ENCODE data around the gene MRGPRE. TPM values are rescaled to one million over a fixed set of nuclear protein-coding genes. Genes with fewer than 3 reads are reported as not detected.
"Not testable (repeated sequence)": the region's sequence is repeated elsewhere in the genome, so short reads cannot be mapped to it uniquely, and the experiment has no call there.

Gene MRGPRE
- polyA plus RNA-seq (2011; rRNA removed) (not detected in 2 replicates), polyA plus RNA-seq (2017; fragmentation: RNase III; extraction: RNeasy Plus Mini Kit Qiagen cat#74134 plus additional on column Dnase treatment) (not detected in 3 replicates), polyA minus RNA-seq (2011; rRNA and poly(A)+ RNA removed) (not detected in 2 replicates)
- polyA plus RNA-seq (2012; cell fraction: cytosol; rRNA removed): not detected in 2 replicates
- not detected in 2 replicates for polyA plus RNA-seq (2012; cell fraction: nucleus; rRNA removed)

- Histone ChIP-seq H3K27ac (no peak within 1 kb of the TSS), H3K4me2 (no peak within 1 kb of the TSS), H3K4me1 (no peaks in the 10 kb centered on the region), H3K4me3 (no peak within 1 kb of the TSS), H3K9me3 (no peaks in the 10 kb centered on the region)
- CTCF ChIA-PET: interaction anchor here (0.9 kb wide), 1 partner anchor 195 kb away, joined by 3 read pairs; no protein-coding TSS in a partner anchor
- DNase-seq (ENCODE audit: low read depth in 1 of 2, low spot score in 1 of 2): no peak
- POLR2A ChIA-PET: no interaction called here
- FAIRE-seq: no peak
- WGBS (ENCODE audit: missing lambda C conversion rate): 55% methylated on average over 30 of the region's 39 CpGs
- ATAC-seq: peak; percentile 26 to 56; a peak in 4 of 6 replicates
- TF ChIP-seq HES2 (IDR thresholded peaks at IDR 0.05): no peak
- TF ChIP-seq NFE2L2 (conservative IDR thresholded peaks at IDR 0.05; ENCODE audit: low read length): no peak
- no peak for TF ChIP-seq RAD21 (conservative IDR thresholded peaks at IDR 0.05 in 1 of 2, IDR thresholded peaks at IDR 0.05 in 1 of 2)
- no peak for TF ChIP-seq BCL3 (IDR thresholded peaks at IDR 0.05)
- TF ChIP-seq CEBPB (IDR thresholded peaks at IDR 0.05): no peak
- TF ChIP-seq TP53 (CRISPR knock-in tag; IDR thresholded peaks at IDR 0.05): no peak
- no peak for TF ChIP-seq ZSCAN20 (CRISPR knock-in tag; IDR thresholded peaks at IDR 0.05)
- TF ChIP-seq RARB (CRISPR knock-in tag; IDR thresholded peaks at IDR 0.05): no peak
- TF ChIP-seq CHD4 (IDR thresholded peaks at IDR 0.05; ENCODE audit: borderline replicate concordance): no peak
- TF ChIP-seq CHD2 (IDR thresholded peaks at IDR 0.05; ENCODE audit: low read length, partially characterized antibody): no peak
- no peak for TF ChIP-seq MYC (IDR thresholded peaks at IDR 0.05; ENCODE audit: borderline replicate concordance, low read length)
- TF ChIP-seq PBX3 (IDR thresholded peaks at IDR 0.05): no peak
- TF ChIP-seq HEYL (CRISPR knock-in tag; IDR thresholded peaks at IDR 0.05): no peak
- TF ChIP-seq USF2 (IDR thresholded peaks at IDR 0.05): no peak
- no peak for TF ChIP-seq HOXB5 (CRISPR knock-in tag; IDR thresholded peaks at IDR 0.05)
- TF ChIP-seq KDM5A (IDR thresholded peaks at IDR 0.05): no peak
- no peak for TF ChIP-seq ELK1 (IDR thresholded peaks at IDR 0.05; ENCODE audit: low read depth, low read length)
Observed at GRCh38 chr11:3231851-3232744, at the start of gene MRGPRE. Gene MRGPRE (minus strand): TSS chr11:3232417. CDS start chr11:3228799, 3,618 bp downstream.

GRCh38 chr11:3281146-3281545 is 48.9 kb upstream of the MRGPRE start:
- H3K4me3 ChIP-seq; DNase-seq (ENCODE audit: low read depth in 1 of 2, low spot score in 1 of 2); FAIRE-seq; H3K27ac ChIP-seq; H3K9me3 ChIP-seq; H3K4me2 ChIP-seq; CTCF ChIA-PET; POLR2A ChIA-PET; ATAC-seq; H3K4me1 ChIP-seq: not testable (repeated sequence)
- WGBS (ENCODE audit: missing lambda C conversion rate): 33% methylated on average over 1 of the region's 10 CpGs

- POLR2A ChIA-PET; H3K4me2 ChIP-seq; H3K9me3 ChIP-seq; FAIRE-seq; H3K27ac ChIP-seq; ATAC-seq; H3K4me3 ChIP-seq; H3K4me1 ChIP-seq; DNase-seq (ENCODE audit: low read depth in 1 of 2, low spot score in 1 of 2); CTCF ChIA-PET: not testable (repeated sequence)
- WGBS (ENCODE audit: missing lambda C conversion rate): no CpG with 5 or more reads among the region's 10 CpGs
Observed at GRCh38 chr11:3280662-3281061, 48.4 kb upstream of the MRGPRE start.

- H3K4me1 ChIP-seq; DNase-seq (ENCODE audit: low read depth in 1 of 2, low spot score in 1 of 2); H3K4me3 ChIP-seq; H3K9me3 ChIP-seq; H3K4me2 ChIP-seq; CTCF ChIA-PET; POLR2A ChIA-PET; H3K27ac ChIP-seq: not testable (repeated sequence)
- no CpG with 5 or more reads among the region's 4 CpGs for WGBS (ENCODE audit: missing lambda C conversion rate)
- ATAC-seq (peak in 1 of 2 experiments; percentile 71; a peak in 4 of 6 replicates), FAIRE-seq (peak; percentile 7)
Observed at GRCh38 chr11:3278922-3279321, 46.7 kb upstream of the MRGPRE start.

GRCh38 chr11:3273629-3274028 is 41.4 kb upstream of the MRGPRE start:
- CTCF ChIA-PET; POLR2A ChIA-PET; ATAC-seq; H3K4me3 ChIP-seq; H3K9me3 ChIP-seq; DNase-seq (ENCODE audit: low read depth in 1 of 2, low spot score in 1 of 2); H3K4me1 ChIP-seq; FAIRE-seq; H3K4me2 ChIP-seq; H3K27ac ChIP-seq: not testable (repeated sequence)
- WGBS (ENCODE audit: missing lambda C conversion rate): no CpG with 5 or more reads among the region's 8 CpGs

- H3K4me2 ChIP-seq; ATAC-seq; H3K4me3 ChIP-seq; H3K4me1 ChIP-seq; DNase-seq (ENCODE audit: low read depth in 1 of 2, low spot score in 1 of 2); H3K9me3 ChIP-seq; CTCF ChIA-PET; FAIRE-seq; POLR2A ChIA-PET; H3K27ac ChIP-seq: not testable (repeated sequence)
- WGBS (ENCODE audit: missing lambda C conversion rate): 38% methylated on average over 6 of the region's 7 CpGs
Observed at GRCh38 chr11:3262548-3262947, 30.3 kb upstream of the MRGPRE start.

Measured in A549 (cell line).